NB4 (cell line): ENCODE results near the gene PCBD1.

Experiments
- DNase-seq: peaks from one replicate; pipeline ENCODE4 v3.0.0; 2010; ENCODE audit warnings: low read depth
- H3K4me3 ChIP-seq: one replicate; pipeline ENCODE4 v1.5.1; 2011; ENCODE audit warnings: mild to moderate bottlenecking, low read depth, low read length, moderate library complexity
- MYC ChIP-seq: IDR thresholded peaks from 2 replicates; pipeline ENCODE4 v1.6.1; 2011; ENCODE audit warnings: low read depth, low read length
- POLR2A ChIP-seq: IDR thresholded peaks from 2 replicates; pipeline ENCODE4 v1.6.1; 2011; ENCODE audit warnings: mild to moderate bottlenecking; ENCODE audit not compliant: insufficient read length; ENCODE audit errors: extremely low read depth
- TF ChIP-seq, protein P1 (sequence below): IDR thresholded peaks from one replicate; pipeline ENCODE4 v1.5.1; 2012; ENCODE audit warnings: low read depth, low read length
- TF ChIP-seq, protein P2 (sequence below): IDR thresholded peaks from 2 replicates; pipeline ENCODE4 v1.6.1; 2011; ENCODE audit warnings: low read depth, low read length

Gene PCBD1

DNA sequence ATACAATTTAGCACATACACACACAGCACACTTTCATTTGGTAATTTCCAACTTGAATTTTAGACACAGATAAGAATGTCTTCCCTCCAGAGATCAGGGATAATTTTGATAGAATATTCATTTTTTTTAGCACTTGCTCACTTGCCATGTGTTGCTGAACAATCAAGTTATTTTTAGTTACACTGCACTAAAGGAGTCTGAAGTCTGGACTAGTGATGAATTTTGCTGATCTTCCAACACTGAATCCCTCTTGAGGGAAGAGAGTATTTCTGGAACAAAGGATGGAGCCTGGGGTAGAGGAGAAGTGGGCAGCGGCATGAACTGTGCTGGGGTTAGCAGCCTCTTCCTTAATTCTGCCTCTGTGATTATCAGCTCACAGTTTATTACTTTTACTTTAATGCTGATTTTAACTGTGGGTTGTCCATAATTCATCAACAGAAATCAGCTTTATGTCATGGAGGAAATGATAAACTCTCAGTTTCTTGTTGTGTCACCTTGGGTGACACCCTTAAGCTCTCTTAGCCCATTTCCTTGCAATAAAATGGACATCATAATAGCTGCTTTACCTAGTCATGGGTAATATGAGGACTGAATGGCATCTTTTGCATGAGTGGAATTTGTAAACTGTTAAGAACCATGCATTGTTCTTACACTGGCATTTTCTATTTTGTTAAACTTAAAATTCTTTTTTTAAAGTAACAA, 40.6 kb downstream of the PCBD1 start:
- no peak overlapping the region for H3K4me3 ChIP-seq
- no peak for DNase-seq
- TF ChIP-seq POLR2A (no peak), MYC (no peak)
- TF ChIP-seq, protein P1, sequence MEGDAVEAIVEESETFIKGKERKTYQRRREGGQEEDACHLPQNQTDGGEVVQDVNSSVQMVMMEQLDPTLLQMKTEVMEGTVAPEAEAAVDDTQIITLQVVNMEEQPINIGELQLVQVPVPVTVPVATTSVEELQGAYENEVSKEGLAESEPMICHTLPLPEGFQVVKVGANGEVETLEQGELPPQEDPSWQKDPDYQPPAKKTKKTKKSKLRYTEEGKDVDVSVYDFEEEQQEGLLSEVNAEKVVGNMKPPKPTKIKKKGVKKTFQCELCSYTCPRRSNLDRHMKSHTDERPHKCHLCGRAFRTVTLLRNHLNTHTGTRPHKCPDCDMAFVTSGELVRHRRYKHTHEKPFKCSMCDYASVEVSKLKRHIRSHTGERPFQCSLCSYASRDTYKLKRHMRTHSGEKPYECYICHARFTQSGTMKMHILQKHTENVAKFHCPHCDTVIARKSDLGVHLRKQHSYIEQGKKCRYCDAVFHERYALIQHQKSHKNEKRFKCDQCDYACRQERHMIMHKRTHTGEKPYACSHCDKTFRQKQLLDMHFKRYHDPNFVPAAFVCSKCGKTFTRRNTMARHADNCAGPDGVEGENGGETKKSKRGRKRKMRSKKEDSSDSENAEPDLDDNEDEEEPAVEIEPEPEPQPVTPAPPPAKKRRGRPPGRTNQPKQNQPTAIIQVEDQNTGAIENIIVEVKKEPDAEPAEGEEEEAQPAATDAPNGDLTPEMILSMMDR: no peak
- TF ChIP-seq, protein P2, sequence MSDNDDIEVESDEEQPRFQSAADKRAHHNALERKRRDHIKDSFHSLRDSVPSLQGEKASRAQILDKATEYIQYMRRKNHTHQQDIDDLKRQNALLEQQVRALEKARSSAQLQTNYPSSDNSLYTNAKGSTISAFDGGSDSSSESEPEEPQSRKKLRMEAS: no peak

DNA sequence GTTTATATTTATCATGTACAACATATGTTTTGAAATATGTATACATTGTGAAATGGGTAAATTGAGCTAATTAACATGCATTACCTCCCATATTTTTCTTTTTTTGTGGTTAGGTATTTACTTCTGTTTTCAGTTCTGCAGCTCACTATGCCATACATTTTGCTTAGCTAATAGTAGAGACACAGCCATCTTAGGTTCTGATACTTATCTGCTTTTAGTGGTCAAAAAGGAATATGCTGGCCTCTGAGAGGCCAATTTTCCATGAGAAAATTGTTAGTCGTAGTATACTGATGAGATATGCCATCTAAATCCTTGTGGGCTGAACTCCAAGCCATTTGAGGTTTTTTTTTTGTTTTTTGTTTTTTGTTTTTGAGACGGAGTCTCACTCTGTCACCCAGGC, 41.6 kb downstream of the PCBD1 start:
- no peak for DNase-seq
- TF ChIP-seq POLR2A (no peak), MYC (no peak)
- TF ChIP-seq, protein P2: no peak
- TF ChIP-seq, protein P1: no peak

DNA sequence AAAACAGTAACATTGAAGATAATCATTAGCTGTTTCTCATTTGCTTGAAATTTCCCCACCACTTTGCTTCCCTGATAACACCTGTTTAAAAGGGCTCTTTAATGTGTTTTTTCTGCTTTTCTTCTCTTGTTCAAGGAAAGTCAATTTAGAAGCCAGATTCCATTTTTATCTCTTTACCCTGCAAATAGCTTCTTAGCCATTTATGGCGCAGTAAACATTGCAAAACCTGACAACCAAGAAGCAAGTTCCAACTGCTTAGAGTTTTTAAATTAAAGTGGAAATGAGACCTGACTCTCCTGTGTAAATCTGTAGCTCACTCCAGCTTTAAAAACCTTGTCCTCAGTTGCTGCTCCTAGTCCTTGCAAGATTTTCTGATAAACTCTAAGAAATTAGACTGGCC, 42.5 kb downstream of the PCBD1 start:
- DNase-seq: no peak
- TF ChIP-seq MYC (no peak), POLR2A (no peak)
- TF ChIP-seq, protein P1: no peak
- H3K4me3 ChIP-seq: no peak overlapping the region

More for the DNA sequence above, 41.6 kb downstream of the PCBD1 start:
- H3K4me3 ChIP-seq: no peak overlapping the region

DNA sequence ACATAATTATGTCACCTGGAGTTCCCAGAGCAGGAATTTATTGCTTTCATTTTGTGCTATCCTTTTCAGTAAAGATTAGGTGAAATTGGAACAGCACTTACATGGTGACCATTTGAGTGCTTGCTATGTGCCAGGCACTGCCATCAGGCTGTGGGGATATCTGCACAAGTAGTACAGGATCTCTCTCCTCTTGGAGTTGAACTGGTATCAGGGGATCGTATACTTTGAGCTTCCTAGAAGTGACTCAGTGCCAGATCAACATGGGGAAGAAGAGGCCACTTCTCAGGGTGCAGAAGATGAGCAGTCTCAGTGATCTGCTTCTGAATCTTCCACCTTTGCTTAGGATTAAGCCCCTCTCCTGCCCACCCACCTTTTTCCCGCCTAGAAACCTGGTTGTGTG, 43.1 kb downstream of the PCBD1 start:
- DNase-seq: no peak
- H3K4me3 ChIP-seq: no peak overlapping the region
- TF ChIP-seq POLR2A (no peak), MYC (no peak)
- TF ChIP-seq, protein P2: no peak
- TF ChIP-seq, protein P1: no peak

DNA sequence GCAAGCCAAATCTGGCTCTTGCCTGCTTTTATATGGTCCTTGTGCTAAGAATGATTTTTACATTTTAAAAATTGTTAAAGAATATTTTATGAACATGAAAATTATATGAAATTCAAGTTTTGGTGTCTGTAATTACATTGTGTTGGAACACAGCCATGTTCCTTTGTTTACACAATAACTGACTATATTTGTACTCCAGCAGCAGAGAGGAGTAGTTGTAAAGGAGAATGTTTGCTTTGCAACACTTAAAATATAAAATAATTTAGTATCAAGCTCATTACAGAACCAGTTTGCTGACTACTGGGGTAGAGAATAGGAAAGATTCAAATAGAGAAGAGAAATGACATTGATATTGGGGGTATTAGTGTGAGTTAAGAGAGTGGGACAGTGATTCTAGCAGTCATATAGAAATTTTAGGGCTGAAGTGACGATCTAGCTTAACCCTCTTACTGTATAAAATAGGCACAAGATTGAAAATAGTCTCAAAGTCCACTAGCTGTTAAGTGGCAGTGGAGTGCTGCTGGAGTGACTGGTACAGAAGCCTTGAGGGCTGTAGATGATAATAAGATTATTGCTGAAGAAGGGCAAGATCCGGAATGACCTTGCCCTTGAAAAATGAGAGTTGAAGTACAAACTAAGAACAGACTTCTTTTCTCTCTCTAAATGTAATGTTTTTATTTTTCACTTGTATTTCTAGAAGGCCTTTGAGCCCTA, 44.4 kb downstream of the PCBD1 start:
- no peak for DNase-seq
- TF ChIP-seq MYC (no peak), POLR2A (no peak)
- TF ChIP-seq, protein P2: no peak
- TF ChIP-seq, protein P1: no peak
- H3K4me3 ChIP-seq: no peak overlapping the region
